RPMI8226 (cell line): ENCODE data around the gene DES.

ENCODE experiments used
- DNase-seq: peaks from one replicate; pipeline ENCODE4 v3.0.0-alpha.2; 2015

Gene DES

GRCh38 chr2:219459460-219460311, 41.5 kb downstream of the DES start:
- DNase-seq: peak; percentile 39

- peak; percentile 48 for DNase-seq
Observed at GRCh38 chr2:219460424-219460926, 42.3 kb downstream of the DES start.

- peak; percentile 67 for DNase-seq
Observed at GRCh38 chr2:219461047-219461514, 42.9 kb downstream of the DES start.

GRCh38 chr2:219461669-219462068, 43.5 kb downstream of the DES start:
- no peak for DNase-seq

- no peak for DNase-seq
Observed at GRCh38 chr2:219462349-219462748, 44.2 kb downstream of the DES start.

DNA sequence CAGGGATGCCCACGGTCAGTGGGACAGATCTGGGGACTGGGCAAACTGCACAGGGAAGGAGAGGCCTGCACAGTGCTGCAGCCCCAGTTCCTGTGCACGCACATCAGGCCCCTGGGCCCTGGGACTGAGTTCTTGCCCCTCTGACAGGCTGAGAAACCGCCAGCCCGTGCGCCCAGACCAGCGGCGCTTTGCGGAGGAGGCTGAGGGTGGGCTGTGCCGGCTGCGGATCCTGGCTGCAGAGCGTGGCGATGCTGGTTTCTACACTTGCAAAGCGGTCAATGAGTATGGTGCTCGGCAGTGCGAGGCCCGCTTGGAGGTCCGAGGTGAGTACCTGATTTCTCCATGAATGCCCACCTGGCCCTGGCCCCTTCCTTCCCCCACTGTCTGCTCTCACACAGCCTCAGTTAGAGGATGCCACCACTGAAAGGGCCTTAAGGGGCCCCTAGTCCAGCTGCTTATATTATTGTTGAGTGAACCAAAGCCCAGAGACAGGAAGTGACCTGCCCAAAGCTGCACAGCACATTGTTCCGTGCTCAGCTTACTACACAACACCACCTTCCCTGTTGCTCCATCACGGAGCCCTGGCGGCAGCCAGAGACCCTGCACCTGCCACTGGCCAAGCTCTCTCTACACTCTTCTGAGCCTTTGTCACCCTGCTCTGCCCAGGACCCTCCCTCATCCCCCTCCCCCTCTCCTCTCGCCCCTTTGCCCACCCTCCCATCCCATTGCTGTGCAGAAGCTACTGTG, 46.3 kb downstream of the DES start:
- no peak for DNase-seq

- DNase-seq: no peak
Observed at GRCh38 chr2:219465659-219466561, 47.7 kb downstream of the DES start.

- DNase-seq: no peak
Observed at GRCh38 chr2:219466816-219467735, 48.9 kb downstream of the DES start.

GRCh38 chr2:219467736-219468075, 49.5 kb downstream of the DES start:
- no peak for DNase-seq

DNA sequence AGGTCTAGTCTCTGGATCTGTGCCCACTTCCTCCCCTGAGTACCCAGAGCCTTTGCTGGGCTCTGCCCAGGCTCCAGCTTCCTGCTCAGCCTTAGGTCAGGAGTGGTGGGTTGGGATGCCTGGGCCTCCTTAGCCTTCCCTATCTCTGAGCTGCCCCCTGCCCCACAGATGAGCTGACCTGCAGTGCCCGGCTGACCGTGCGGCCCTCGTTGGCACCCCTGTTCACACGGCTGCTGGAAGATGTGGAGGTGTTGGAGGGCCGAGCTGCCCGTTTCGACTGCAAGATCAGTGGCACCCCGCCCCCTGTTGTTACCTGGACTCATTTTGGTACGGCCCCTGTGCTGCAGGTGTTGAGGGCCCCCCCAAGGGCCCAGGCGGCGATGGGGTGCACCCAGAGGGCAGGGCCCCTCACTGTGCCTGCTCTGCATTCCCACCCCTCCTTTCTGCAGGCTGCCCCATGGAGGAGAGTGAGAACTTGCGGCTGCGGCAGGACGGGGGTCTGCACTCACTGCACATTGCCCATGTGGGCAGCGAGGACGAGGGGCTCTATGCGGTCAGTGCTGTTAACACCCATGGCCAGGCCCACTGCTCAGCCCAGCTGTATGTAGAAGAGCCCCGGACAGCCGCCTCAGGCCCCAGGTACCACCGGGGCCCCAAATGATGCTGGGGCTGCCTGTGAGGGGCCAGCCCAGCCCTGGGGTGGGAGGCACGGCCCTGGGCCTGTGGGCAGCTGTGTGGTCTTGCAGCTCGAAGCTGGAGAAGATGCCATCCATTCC, 50.4 kb downstream of the DES start:
- DNase-seq: no peak

DNA sequence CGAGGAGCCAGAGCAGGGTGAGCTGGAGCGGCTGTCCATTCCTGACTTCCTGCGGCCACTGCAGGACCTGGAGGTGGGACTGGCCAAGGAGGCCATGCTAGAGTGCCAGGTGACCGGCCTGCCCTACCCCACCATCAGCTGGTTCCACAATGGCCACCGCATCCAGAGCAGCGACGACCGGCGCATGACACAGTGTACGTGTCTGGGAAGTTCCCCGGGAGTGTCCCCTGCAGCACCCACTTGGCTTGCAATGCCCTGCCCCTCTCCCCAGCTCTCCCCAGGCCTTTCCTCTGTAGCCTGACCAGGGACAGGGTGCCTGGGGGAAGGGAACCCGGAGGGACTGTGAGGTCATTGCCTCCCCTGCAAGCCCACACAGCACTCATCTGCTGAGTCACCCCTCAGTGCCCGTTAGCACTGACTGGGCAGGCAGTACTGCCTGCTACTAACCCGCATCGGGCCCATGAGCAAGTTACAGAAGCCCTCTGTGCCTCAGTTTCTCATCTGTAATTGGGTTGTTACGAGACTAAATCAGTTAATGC, 51.1 kb downstream of the DES start:
- no peak for DNase-seq

DNA sequence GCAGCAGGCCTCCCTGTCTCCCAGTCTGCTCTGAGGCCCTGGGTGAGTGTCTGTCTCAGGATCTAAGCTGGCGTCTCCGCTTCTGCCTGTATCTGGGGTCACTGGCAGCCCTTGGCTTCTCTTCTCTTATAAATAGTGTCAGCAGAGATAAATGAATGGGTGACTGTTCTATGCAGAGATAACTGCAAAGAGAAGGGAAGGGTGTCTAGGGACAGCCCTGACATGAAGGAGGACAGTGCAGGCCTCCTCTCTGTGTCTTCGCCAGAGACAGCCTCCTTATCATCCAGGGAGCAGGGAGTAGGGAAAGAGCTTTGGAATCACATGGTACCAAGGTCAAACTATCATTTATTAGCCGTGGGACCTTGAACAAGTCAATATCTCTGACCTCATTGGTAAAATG, 52.3 kb downstream of the DES start:
- no peak for DNase-seq

DNA sequence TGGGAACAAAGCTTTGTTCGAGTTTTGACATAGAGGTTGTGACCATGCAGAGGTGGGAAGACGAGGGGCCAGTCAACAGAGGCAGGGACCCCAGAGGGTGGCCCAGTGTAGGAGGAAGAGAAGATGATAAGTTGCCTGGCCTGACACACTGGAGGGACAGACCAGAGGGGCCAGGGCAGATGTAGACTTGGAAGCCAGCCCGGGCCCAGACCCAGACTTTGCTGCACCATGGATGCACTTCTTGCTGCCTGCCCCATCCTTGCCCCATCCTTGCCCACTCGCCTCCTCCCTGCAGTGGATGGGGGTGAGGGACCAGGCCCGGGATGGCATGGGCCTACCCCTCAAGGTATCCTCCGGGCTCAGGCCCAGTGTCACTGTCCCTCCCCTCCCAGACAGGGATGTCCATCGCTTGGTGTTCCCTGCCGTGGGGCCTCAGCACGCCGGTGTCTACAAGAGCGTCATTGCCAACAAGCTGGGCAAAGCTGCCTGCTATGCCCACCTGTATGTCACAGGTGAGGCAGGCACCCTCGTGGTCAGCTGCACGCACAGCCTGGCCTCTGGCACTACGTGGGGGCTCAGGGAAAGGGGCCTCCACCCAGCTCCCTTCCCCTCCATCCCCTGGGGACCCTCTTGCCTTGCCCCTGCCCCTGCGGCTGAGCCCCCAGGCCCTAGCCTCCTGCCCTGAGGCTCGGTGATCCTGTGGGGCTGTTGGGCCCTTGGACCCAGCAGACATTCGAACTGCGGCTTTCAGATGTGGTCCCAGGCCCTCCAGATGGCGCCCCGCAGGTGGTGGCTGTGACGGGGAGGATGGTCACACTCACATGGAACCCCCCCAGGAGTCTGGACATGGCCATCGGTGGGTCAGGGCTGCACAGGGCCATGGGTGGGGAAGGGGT, 53.5 kb downstream of the DES start:
- no peak for DNase-seq

- DNase-seq: no peak
Observed at GRCh38 chr2:219472629-219473187, 54.5 kb downstream of the DES start.

- no peak for DNase-seq
Observed at GRCh38 chr2:219473511-219473910, 55.3 kb downstream of the DES start.

GRCh38 chr2:219474285-219475060, 56.3 kb downstream of the DES start:
- no peak for DNase-seq

- no peak for DNase-seq
Observed at GRCh38 chr2:219475278-219475677, 57.1 kb downstream of the DES start.
